WTC11 (cell line): ENCODE data around the gene ITPK1. TPM values are rescaled to one million over a fixed set of nuclear protein-coding genes. Genes with fewer than 3 reads are reported as not detected.

Experiments used
- ATAC-seq: fragments of 200-7000 bp; cut with Tn5 transposase; 2 replicates; pipeline ENCODE4 v1.10.0; 2021; ENCODE audit warnings: mild to moderate bottlenecking, moderate library complexity
- CTCF ChIA-PET: fragments of 300-600 bp; sonication (Branson Sonifier 250); formaldehyde crosslinking; loops from one replicate; lab custom pipeline; 2021; ENCODE audit warnings: antibody characterized with exemption; lab: Charles Lee
- POLR2A ChIA-PET: fragments of 350-600 bp; sonication (Branson Sonifier 250); formaldehyde crosslinking; loops from one replicate; lab custom pipeline; 2021; ENCODE audit warnings: antibody characterized with exemption; lab: Charles Lee
- DNase-seq: peaks from one replicate; pipeline ENCODE4 v3.0.0; 2021; ENCODE audit warnings: low spot score
- H3K27ac Mint-ChIP-seq: 2 replicates; pipeline ENCODE4 v1.8.0; 2021; ENCODE audit warnings: mixed read lengths
- H3K27me3 Mint-ChIP-seq: 2 replicates; pipeline ENCODE4 v1.8.0; 2021; ENCODE audit warnings: low read depth, mild to moderate bottlenecking, moderate library complexity, mixed read lengths
- H3K36me3 Mint-ChIP-seq: 2 replicates; pipeline ENCODE4 v1.8.0; 2021; ENCODE audit warnings: mixed read lengths
- H3K4me1 Mint-ChIP-seq: 2 replicates; pipeline ENCODE4 v1.8.0; 2022; ENCODE audit warnings: mixed read lengths
- H3K4me3 Mint-ChIP-seq: 2 replicates; pipeline ENCODE4 v1.8.0; 2021; ENCODE audit warnings: mild to moderate bottlenecking, moderate library complexity, mixed read lengths
- H3K9me3 Mint-ChIP-seq: 2 replicates; pipeline ENCODE4 v1.8.0; 2021; ENCODE audit warnings: mixed read lengths
- CDX4 ChIP-seq: fragments of 250-450 bp; sonication (Bioruptor Pico); IDR thresholded peaks from 2 replicates; pipeline ENCODE4 v1.9.0; 2021; ENCODE audit warnings: moderate library complexity, mild to moderate bottlenecking, inconsistent platforms, borderline replicate concordance
- ERG ChIP-seq: fragments of 250-450 bp; sonication (Bioruptor Pico); IDR thresholded peaks from 2 replicates; pipeline ENCODE4 v1.8.0; 2021; ENCODE audit warnings: mild to moderate bottlenecking
- FOXK1 ChIP-seq: sonication (generic); formaldehyde crosslinking; IDR thresholded peaks from 2 replicates; pipeline ENCODE4 v1.8.0; 2022; ENCODE audit warnings: mild to moderate bottlenecking, moderate library complexity, missing genetic modification reagents
- SMAD3 ChIP-seq: sonication (generic); formaldehyde crosslinking; IDR thresholded peaks from 2 replicates; pipeline ENCODE4 v1.8.0; 2022; ENCODE audit warnings: missing genetic modification reagents, mild to moderate bottlenecking, borderline replicate concordance
- SP1 ChIP-seq: sonication (generic); formaldehyde crosslinking; conservative IDR thresholded peaks from 2 replicates; pipeline ENCODE4 v1.8.1; 2022; ENCODE audit warnings: missing genetic modification reagents
- TEAD1 ChIP-seq: sonication (generic); formaldehyde crosslinking; IDR thresholded peaks from 2 replicates; pipeline ENCODE4 v1.8.0; 2022; ENCODE audit warnings: mild to moderate bottlenecking, missing genetic modification reagents
- TP53 ChIP-seq: sonication (generic); formaldehyde crosslinking; IDR thresholded peaks from 2 replicates; pipeline ENCODE4 v1.8.1; 2023; ENCODE audit warnings: mild to moderate bottlenecking, missing genetic modification reagents
- ZNF121 ChIP-seq: sonication (generic); formaldehyde crosslinking; IDR thresholded peaks from 2 replicates; pipeline ENCODE4 v1.8.0; 2023; ENCODE audit warnings: missing genetic modification reagents
- ZNF263 ChIP-seq: sonication (generic); formaldehyde crosslinking; IDR thresholded peaks from 2 replicates; pipeline ENCODE4 v1.8.1; 2022; ENCODE audit warnings: low read depth, mild to moderate bottlenecking, moderate library complexity, missing genetic modification reagents
- ZNF281 ChIP-seq: sonication (generic); formaldehyde crosslinking; IDR thresholded peaks from 2 replicates; pipeline ENCODE4 v1.8.0; 2023; ENCODE audit warnings: mild to moderate bottlenecking, missing genetic modification reagents
- ZNF396 ChIP-seq: fragments of 250-450 bp; sonication (Bioruptor Pico); IDR thresholded peaks from 2 replicates; pipeline ENCODE4 v1.8.0; 2021; ENCODE audit warnings: mild to moderate bottlenecking, moderate library complexity, borderline replicate concordance
- ZNF423 ChIP-seq: fragments of 250-450 bp; sonication (Bioruptor Pico); IDR thresholded peaks from 2 replicates; pipeline ENCODE4 v2.1.2; 2022; ENCODE audit warnings: mild to moderate bottlenecking, moderate library complexity
- ZNF425 ChIP-seq: fragments of 250-450 bp; sonication (Bioruptor Pico); conservative IDR thresholded peaks from 2 replicates; pipeline ENCODE4 v1.9.0; 2021; ENCODE audit warnings: mild to moderate bottlenecking
- total RNA-seq: library from RNA; stranded (reverse); gene quantifications from 3 replicates; pipeline ENCODE4 v1.2.3, GENCODE V29; 2021
- TF ChIP-seq, protein P1 (sequence below): sonication (generic); formaldehyde crosslinking; IDR thresholded peaks from 2 replicates; pipeline ENCODE4 v1.8.1; 2022; ENCODE audit warnings: low read depth, mild to moderate bottlenecking, moderate library complexity, missing genetic modification reagents, borderline replicate concordance
- TF ChIP-seq, protein P2 (sequence below): fragments of 250-450 bp; sonication (Bioruptor Pico); IDR thresholded peaks from 2 replicates; pipeline ENCODE4 v2.1.2; 2022; ENCODE audit warnings: mild to moderate bottlenecking, moderate library complexity

ITPK1 gene
- total RNA-seq, 1 experiment from 2014 or later = 144 TPM

- Mint-ChIP-seq H3K9me3 (no peaks in the 10 kb centered on the region), H3K27me3 (peaks cover 21% of the 10 kb centered on the region), H3K4me1 (peaks cover 6% of the 10 kb centered on the region), H3K27ac (no peak overlapping the region), H3K4me3 (no peak overlapping the region), H3K36me3 (no peaks in the 10 kb centered on the region)
- DNase-seq (no peak), ATAC-seq (no peak)
- POLR2A ChIA-PET = interaction anchor here (0.6 kb wide), 1 partner anchor 145 kb away, joined by 9 read pairs; no protein-coding TSS in a partner anchor
- CTCF ChIA-PET = interaction anchor here (0.6 to 1.6 kb wide), 6 partner anchors 22 to 277 kb away, joined by 3 to 4 read pairs (median 3); partner anchors contain the start of genes GON7 and UBR7
- no peak for TF ChIP-seq ZNF396 (CRISPR knock-in tag)
- TF ChIP-seq TEAD1 (CRISPR knock-in tag) = no peak
- TF ChIP-seq ZNF423 (CRISPR knock-in tag) = no peak
- TF ChIP-seq SMAD3 (CRISPR knock-in tag) = no peak
- TF ChIP-seq ZNF121 (CRISPR knock-in tag) = no peak
- no peak for TF ChIP-seq TP53 (CRISPR knock-in tag)
- TF ChIP-seq, protein P1, sequence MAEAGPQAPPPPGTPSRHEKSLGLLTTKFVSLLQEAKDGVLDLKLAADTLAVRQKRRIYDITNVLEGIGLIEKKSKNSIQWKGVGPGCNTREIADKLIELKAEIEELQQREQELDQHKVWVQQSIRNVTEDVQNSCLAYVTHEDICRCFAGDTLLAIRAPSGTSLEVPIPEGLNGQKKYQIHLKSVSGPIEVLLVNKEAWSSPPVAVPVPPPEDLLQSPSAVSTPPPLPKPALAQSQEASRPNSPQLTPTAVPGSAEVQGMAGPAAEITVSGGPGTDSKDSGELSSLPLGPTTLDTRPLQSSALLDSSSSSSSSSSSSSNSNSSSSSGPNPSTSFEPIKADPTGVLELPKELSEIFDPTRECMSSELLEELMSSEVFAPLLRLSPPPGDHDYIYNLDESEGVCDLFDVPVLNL (CRISPR knock-in tag) = no peak
- no peak for TF ChIP-seq CDX4 (CRISPR knock-in tag)
- TF ChIP-seq SP1 = no peak
- TF ChIP-seq FOXK1 (CRISPR knock-in tag) = no peak
- no peak for TF ChIP-seq ERG (CRISPR knock-in tag)
- no peak for TF ChIP-seq ZNF425
- no peak for TF ChIP-seq ZNF281 (CRISPR knock-in tag)
- TF ChIP-seq ZNF263 (CRISPR knock-in tag) = no peak
- TF ChIP-seq, protein P2, sequence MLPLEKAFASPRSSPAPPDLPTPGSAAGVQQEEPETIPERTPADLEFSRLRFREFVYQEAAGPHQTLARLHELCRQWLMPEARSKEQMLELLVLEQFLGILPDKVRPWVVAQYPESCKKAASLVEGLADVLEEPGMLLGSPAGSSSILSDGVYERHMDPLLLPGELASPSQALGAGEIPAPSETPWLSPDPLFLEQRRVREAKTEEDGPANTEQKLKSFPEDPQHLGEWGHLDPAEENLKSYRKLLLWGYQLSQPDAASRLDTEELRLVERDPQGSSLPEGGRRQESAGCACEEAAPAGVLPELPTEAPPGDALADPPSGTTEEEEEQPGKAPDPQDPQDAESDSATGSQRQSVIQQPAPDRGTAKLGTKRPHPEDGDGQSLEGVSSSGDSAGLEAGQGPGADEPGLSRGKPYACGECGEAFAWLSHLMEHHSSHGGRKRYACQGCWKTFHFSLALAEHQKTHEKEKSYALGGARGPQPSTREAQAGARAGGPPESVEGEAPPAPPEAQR (CRISPR knock-in tag) = no peak
These were observed 185.8 kb downstream of the ITPK1 start for GRCh38 chr14:92929689-92930608.
